Peyer's patch (tissue), 4 donors: ENCODE data around the gene USP33. TPM values are rescaled to one million over a fixed set of nuclear protein-coding genes. Genes with fewer than 3 reads are reported as not detected.
"Not testable (repeated sequence)": the region's sequence is repeated elsewhere in the genome, so short reads cannot be mapped to it uniquely, and the experiment has no call there.

Source experiments
- DNase-seq, 3 donors: peaks; one replicate each; pipeline ENCODE4 v3.0.0-alpha.2; 2017 to 2019
- H3K27ac ChIP-seq, 4 donors: fragments of 200-600 bp; sonication (generic); one replicate each; pipeline ENCODE4 v1.5.1; 2016 to 2019
- H3K27me3 ChIP-seq, 2 donors: fragments of 200-600 bp; sonication (generic); one replicate each; pipeline ENCODE4 v1.5.1; 2019
- H3K36me3 ChIP-seq, 3 donors: fragments of 200-600 bp; sonication (generic); one replicate each; pipeline ENCODE4 v1.5.1; 2016 to 2019
- H3K4me1 ChIP-seq, 4 donors: fragments of 200-600 bp; sonication (generic); one replicate each; pipeline ENCODE4 v1.5.1; 2016 to 2019
- H3K4me3 ChIP-seq, 4 donors: fragments of 200-600 bp; sonication (generic); 1 replicate in 3 of 4; 2 replicates in 1 of 4; pipeline ENCODE4 v1.5.1; 2016 to 2019; ENCODE audit warnings: mild to moderate bottlenecking in 1 of 4
- H3K9me3 ChIP-seq, 4 donors: fragments of 200-600 bp; sonication (generic); one replicate each; pipeline ENCODE4 v1.5.1; 2016 to 2019; ENCODE audit warnings: mild to moderate bottlenecking in 1 of 4
- POLR2A ChIP-seq, 2 donors: fragments of 450-650 bp; IDR thresholded peaks; one replicate each; pipeline ENCODE4 v1.5.1; 2017; ENCODE audit warnings: antibody characterized with exemption in 2 of 2, mild to moderate bottlenecking in 2 of 2, moderate library complexity in 2 of 2
- total RNA-seq, 4 donors: library from RNA; depleted of rRNA; stranded (reverse); fragments of >200 nt; gene quantifications; one replicate each; pipeline ENCODE4 v1.1.0, GENCODE V29; 2016
- TF ChIP-seq, protein P1 (sequence below), 6 experiments: fragments of 450-650 bp in 4 of 6; fragments of 200-600 bp in 2 of 6; sonication (generic) in 1 of 6; IDR thresholded peaks; one replicate each; pipeline ENCODE4 v1.5.1; 2017 to 2019; ENCODE audit warnings: antibody characterized with exemption in 6 of 6, mild to moderate bottlenecking in 3 of 6, moderate library complexity in 1 of 6

The USP33 gene
- total RNA-seq, 4 donors from 2014 or later, result 78.9 to 109 (median 84.4) TPM

GRCh38 chr1:77718181-77718580, 41.5 kb downstream of the USP33 start:
- Histone ChIP-seq H3K9me3 (no peaks in the 10 kb centered on the region), H3K27ac (no peak overlapping the region), H3K27me3 (no peaks in the 10 kb centered on the region), H3K36me3 (peaks cover 0 to 97% (median 4%) of the 10 kb centered on the region in 3 donors), H3K4me1 (no peaks in the 10 kb centered on the region), H3K4me3 (no peak overlapping the region)
- DNase-seq, result no peak
- no peak for TF ChIP-seq POLR2A (IDR thresholded peaks at IDR 0.05)
- TF ChIP-seq, protein P1, sequence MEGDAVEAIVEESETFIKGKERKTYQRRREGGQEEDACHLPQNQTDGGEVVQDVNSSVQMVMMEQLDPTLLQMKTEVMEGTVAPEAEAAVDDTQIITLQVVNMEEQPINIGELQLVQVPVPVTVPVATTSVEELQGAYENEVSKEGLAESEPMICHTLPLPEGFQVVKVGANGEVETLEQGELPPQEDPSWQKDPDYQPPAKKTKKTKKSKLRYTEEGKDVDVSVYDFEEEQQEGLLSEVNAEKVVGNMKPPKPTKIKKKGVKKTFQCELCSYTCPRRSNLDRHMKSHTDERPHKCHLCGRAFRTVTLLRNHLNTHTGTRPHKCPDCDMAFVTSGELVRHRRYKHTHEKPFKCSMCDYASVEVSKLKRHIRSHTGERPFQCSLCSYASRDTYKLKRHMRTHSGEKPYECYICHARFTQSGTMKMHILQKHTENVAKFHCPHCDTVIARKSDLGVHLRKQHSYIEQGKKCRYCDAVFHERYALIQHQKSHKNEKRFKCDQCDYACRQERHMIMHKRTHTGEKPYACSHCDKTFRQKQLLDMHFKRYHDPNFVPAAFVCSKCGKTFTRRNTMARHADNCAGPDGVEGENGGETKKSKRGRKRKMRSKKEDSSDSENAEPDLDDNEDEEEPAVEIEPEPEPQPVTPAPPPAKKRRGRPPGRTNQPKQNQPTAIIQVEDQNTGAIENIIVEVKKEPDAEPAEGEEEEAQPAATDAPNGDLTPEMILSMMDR (IDR thresholded peaks at IDR 0.05), result no peak

- H3K4me1 ChIP-seq, result no peaks in the 10 kb centered on the region
- no peaks in the 10 kb centered on the region for H3K9me3 ChIP-seq
- H3K36me3 ChIP-seq, result peaks cover 0 to 98% (median 0%) of the 10 kb centered on the region in 3 donors
- H3K27me3 ChIP-seq, result no peaks in the 10 kb centered on the region
- no peak overlapping the region for H3K4me3 ChIP-seq
- no peak for TF ChIP-seq POLR2A (IDR thresholded peaks at IDR 0.05)
- TF ChIP-seq, protein P1 (IDR thresholded peaks at IDR 0.05), result no peak
- DNase-seq, result no peak
- no peak overlapping the region for H3K27ac ChIP-seq
Observed at GRCh38 chr1:77716065-77716464, 43.6 kb downstream of the USP33 start.

DNA sequence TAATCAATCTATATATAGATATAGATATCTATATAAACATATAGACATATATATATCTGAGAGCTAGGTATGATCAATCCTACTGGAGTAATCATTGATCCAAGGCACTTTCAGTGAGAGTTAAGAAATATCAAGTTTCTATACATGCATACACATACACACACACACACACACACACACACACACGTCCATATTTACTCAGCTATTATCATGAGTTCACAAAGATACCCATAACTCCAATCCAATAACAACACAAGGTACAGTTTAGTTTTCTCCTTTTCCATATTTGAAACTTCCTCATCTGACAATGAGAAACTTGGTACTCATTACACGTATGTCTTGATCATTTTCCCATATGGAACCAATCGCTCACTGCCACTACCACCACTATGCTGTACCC, 49.9 kb downstream of the USP33 start:
- Histone ChIP-seq H3K27ac (no peak overlapping the region), H3K36me3 (peaks cover 0 to 76% (median 0%) of the 10 kb centered on the region in 3 donors), H3K4me3 (no peak overlapping the region), H3K27me3 (no peaks in the 10 kb centered on the region), H3K9me3 (no peaks in the 10 kb centered on the region), H3K4me1 (no peaks in the 10 kb centered on the region)
- TF ChIP-seq, protein P1 (IDR thresholded peaks at IDR 0.05), result no peak
- no peak for TF ChIP-seq POLR2A (IDR thresholded peaks at IDR 0.05)
- no peak for DNase-seq

DNA sequence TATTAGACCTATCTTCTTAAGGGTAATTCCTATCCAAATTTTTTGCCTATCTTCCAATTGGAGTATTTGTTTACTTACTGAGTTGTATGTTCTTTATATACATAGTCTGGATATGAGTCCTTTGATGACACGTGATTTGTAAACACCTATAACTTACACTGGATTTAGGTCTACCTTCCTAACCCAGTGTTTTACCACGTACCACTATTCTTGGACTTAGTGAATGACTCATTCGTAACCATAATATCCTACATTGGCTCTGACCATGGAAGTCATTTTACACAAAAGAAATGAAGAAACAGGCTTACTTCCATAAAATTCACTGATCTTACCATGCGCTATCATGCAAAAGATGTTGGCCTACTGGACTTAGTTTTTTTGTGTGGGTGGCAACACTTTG, 53.3 kb downstream of the USP33 start:
- no peak for TF ChIP-seq POLR2A (IDR thresholded peaks at IDR 0.05)
- TF ChIP-seq, protein P1 (IDR thresholded peaks at IDR 0.05), result no peak
- Histone ChIP-seq H3K9me3 (no peaks in the 10 kb centered on the region), H3K27me3 (no peaks in the 10 kb centered on the region), H3K4me3 (no peak overlapping the region), H3K36me3 (peaks cover 0 to 46% (median 0%) of the 10 kb centered on the region in 3 donors), H3K4me1 (no peaks in the 10 kb centered on the region), H3K27ac (no peak overlapping the region)
- no peak for DNase-seq

DNA sequence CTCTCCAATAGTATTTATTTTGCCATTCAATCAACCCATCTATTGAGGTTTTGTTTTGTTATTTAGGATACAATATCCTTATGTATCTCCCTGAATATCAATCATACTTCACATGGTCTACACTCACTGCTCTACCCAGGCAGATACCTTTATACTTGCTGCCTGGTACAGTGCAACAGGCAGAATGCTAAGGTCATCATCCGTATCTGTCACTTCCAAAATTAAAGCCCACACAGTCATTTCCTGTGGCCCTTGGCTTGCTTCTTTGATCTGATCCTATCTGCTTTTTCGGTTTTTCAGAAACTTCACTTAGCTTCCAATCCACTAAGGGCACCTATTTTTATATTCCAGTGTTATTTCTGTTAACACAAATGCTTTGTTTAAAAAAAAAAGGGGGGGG, 54.9 kb downstream of the USP33 start:
- no peak for TF ChIP-seq POLR2A (IDR thresholded peaks at IDR 0.05)
- TF ChIP-seq, protein P1 (IDR thresholded peaks at IDR 0.05), result no peak
- Histone ChIP-seq H3K9me3 (no peaks in the 10 kb centered on the region), H3K27ac (no peak overlapping the region), H3K4me3 (no peak overlapping the region), H3K27me3 (no peaks in the 10 kb centered on the region), H3K4me1 (no peaks in the 10 kb centered on the region), H3K36me3 (peaks cover 0 to 44% (median 0%) of the 10 kb centered on the region in 3 donors)
- DNase-seq, result no peak

GRCh38 chr1:77699673-77700072, 60.0 kb downstream of the USP33 start:
- not testable (repeated sequence) for H3K4me1 ChIP-seq, H3K27ac ChIP-seq, DNase-seq, H3K4me3 ChIP-seq, H3K27me3 ChIP-seq, H3K9me3 ChIP-seq
- peaks cover 0 to 38% (median 0%) of the 10 kb centered on the region in 3 donors for H3K36me3 ChIP-seq
